SW480 (cell line): ENCODE results near the gene TLR5.

ENCODE experiments used
- DNase-seq: peaks from one replicate; pipeline ENCODE4 v3.0.0-alpha.2; 2016; ENCODE audit warnings: low spot score

TLR5 gene

DNA sequence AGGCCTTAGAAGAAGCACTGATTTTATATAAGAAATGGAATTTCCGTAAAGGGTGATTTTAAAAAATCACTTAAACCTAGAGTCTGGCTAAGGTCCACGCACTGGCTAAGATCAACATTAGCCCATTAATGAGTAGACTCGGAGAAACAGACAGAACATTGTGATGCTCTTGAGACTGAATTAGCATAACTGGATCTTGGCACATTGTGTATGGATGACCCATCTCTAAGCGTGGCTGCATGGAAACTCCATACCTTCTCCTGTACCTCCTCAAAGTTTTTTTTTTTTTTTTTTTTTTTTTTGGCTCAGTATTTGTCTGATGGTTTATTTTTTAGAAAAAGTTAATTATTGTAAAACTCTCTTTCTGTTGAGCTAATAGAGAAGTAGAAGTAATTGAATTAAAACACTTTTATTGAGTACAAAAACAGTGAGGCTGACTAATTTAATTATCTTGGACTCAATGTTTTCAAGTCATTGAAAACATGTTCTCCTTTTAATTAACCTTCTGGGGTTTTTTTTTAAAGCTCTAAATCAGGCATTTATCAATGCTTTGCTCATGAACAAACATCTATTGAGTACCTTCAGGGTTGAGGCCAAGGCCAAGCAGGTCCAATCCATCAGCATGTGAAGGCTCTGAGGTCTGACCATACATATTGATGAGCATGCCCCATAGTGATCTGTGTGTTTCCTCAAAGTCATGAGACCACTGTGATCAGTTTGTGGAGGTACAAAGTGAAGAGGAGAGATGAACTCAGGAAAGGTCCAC, 74.0 kb downstream of the TLR5 start:
- no peak for DNase-seq

DNA sequence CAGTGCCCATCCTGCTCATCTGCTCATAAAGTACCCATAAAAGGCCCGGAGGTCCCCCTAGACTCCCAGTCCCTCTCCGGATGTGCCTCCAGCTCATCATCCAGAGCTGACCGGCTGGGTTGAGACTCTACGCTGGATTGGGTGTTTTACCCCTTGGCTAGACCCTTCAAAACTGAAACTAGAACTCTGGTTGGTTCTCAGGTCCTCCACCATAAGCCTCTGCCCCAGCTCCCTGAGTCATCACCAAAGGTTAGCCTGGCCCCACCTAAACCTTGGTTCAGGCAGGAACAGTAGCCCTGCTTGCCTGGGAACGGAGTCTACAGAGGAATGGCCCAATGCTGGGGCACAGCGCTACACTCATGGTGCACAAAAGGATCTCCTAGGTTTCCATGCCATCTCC, 75.1 kb downstream of the TLR5 start:
- no peak for DNase-seq

GRCh38 chr1:223066415-223066814, 76.6 kb downstream of the TLR5 start:
- DNase-seq: no peak

DNA sequence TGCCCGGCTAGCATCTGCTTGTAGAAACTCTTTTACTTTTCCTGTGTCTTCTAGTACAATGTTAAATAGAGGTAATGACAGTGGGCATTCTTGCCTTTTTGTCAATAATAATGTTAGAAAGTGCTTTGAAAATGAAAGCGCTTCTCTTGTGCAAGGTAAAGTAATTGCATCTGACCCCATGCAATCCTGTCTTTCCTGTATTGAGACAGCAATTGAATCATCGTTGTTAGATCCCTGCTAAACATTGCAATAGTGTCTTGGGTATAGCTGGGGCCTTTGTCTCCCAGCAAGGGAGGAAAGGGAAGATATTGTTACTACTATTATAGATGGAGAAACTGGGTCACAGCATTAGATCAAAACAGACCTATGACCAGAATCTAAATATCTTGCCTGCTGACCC, 80.9 kb downstream of the TLR5 start:
- no peak for DNase-seq

DNA sequence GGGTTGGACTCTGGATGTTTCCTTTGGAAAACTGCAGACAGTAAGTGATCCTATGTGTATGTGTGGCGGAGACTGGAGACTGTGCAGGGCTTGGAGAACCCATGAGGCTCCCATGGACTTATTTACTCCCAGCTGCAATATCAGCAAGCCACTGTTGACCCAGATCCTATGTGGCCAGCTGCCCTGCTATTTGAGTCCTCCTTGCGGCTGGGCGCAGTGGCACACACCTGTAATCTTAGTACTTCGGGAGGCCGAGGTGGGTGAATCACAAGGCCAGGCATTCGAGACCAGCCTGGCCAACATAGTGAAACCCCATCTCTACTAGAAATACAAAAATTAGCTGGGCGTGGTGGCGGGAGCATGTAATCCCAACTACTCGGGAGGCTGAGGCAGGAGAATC, 83.5 kb downstream of the TLR5 start:
- DNase-seq: no peak
